BLaER1 treated with 17β-estradiol and CSF1 and Interleukin-3, amounts not matched to agents 10 nM and 100 nM (cell line): ENCODE results near the gene S100A10.

Experiments used
- H3K27ac ChIP-seq, 11 experiments: shearing (Covaris generic); formaldehyde crosslinking; 2 replicates each; pipeline ENCODE4 v1.8.1; 2022
- H3K27me3 ChIP-seq, 11 experiments: shearing (Covaris generic); formaldehyde crosslinking; 2 replicates each; pipeline ENCODE4 v1.8.1; 2022
- H3K36me3 ChIP-seq, 11 experiments: shearing (Covaris generic); formaldehyde crosslinking; 2 replicates each; pipeline ENCODE4 v1.8.1; 2022
- H3K4me1 ChIP-seq, 10 experiments: shearing (Covaris generic); formaldehyde crosslinking; 2 replicates each; pipeline ENCODE4 v1.8.1; 2022
- H3K4me2 ChIP-seq, 11 experiments: shearing (Covaris generic); formaldehyde crosslinking; 2 replicates each; pipeline ENCODE4 v1.8.1; 2022
- H3K4me3 ChIP-seq, 10 experiments: shearing (Covaris generic); formaldehyde crosslinking; 2 replicates each; pipeline ENCODE4 v1.8.1; 2022
- H3K9ac ChIP-seq, 11 experiments: shearing (Covaris generic); formaldehyde crosslinking; 2 replicates each; pipeline ENCODE4 v1.8.1; 2022
- H3K9me3 ChIP-seq, 11 experiments: shearing (Covaris generic); formaldehyde crosslinking; replicated peaks in 1 of 11; 2 replicates each; pipeline ENCODE4 v1.8.1; 2022
- H4K20me1 ChIP-seq, 11 experiments: shearing (Covaris generic); formaldehyde crosslinking; 2 replicates each; pipeline ENCODE4 v1.8.1; 2022
- Cebpa-rat ChIP-seq, 11 experiments: shearing (Covaris generic); IDR thresholded peaks; 2 replicates each; pipeline ENCODE4 v1.8.1; 2022

The S100A10 gene

DNA sequence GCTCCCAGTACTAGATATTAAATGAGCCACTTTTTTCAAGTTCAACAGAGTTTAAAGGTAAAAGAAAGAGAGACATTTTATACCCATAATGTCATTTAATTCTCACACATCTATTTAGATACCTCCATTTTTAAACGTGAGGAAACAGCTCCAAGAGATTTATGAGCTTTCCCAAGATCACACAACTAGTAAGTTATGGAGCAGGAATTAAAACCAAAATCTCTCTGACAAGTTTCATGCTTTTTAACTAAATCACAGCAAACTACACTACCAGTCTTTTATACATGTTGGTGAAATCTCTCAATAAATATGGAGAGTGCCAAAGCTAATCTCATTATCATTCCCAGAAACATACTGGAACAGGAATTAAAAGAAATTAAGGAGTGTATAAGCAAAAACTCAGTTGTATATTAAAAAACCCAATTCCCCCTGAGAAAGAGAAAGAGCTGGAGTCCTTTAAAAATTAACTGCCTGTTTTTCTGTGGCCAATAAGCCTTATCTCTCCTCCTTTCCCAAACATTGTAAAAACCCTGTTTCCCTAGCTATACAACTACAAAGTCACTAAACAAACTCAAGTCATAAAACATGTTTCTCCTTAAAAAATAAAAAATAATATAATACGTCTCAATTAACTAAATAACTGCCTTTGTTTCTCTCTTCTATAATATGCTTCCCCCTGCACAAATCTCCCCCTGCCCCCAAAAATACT is 57.6 kb downstream of the S100A10 start:
- Histone ChIP-seq H3K4me3 (no peak overlapping the region), H3K27ac (no peak overlapping the region), H3K9ac (no peak overlapping the region), H3K4me2 (no peak overlapping the region), H3K9me3 (no peaks in the 10 kb centered on the region), H3K27me3 (no peaks in the 10 kb centered on the region), H3K4me1 (peaks cover 0 to 21% (median 2%) of the 10 kb centered on the region in 10 experiments; a peak in 8 of 20 replicates), H3K36me3 (no peaks in the 10 kb centered on the region), H4K20me1 (no peaks in the 10 kb centered on the region)
- TF ChIP-seq Cebpa-rat (IDR thresholded peaks at IDR 0.05), result no peak

- TF ChIP-seq Cebpa-rat (IDR thresholded peaks at IDR 0.05), result no peak
- H3K4me2 ChIP-seq, result no peak overlapping the region
- H3K36me3 ChIP-seq, result no peaks in the 10 kb centered on the region
- peak overlapping the region in 2 of 11 experiments; percentile 19 to 20; a peak in 1 of 22 replicates for H3K9ac ChIP-seq
- peaks cover 0 to 15% (median 2%) of the 10 kb centered on the region in 10 experiments; a peak in 7 of 20 replicates for H3K4me1 ChIP-seq
- no peaks in the 10 kb centered on the region for H4K20me1 ChIP-seq
- H3K4me3 ChIP-seq, result no peak overlapping the region
- H3K27me3 ChIP-seq, result no peaks in the 10 kb centered on the region
- no peak overlapping the region for H3K27ac ChIP-seq
- no peaks in the 10 kb centered on the region for H3K9me3 ChIP-seq
These were observed 58.5 kb downstream of the S100A10 start for GRCh38 chr1:151935154-151935553.

- no peak overlapping the region for H3K4me2 ChIP-seq
These were observed 59.6 kb downstream of the S100A10 start for GRCh38 chr1:151934048-151934493.

More at GRCh38 chr1:151934048-151934493, 59.6 kb downstream of the S100A10 start:
- H3K27me3 ChIP-seq, result no peaks in the 10 kb centered on the region
- H3K4me1 ChIP-seq, result peaks cover 0 to 9% (median 2%) of the 10 kb centered on the region in 10 experiments; a peak in 7 of 20 replicates
- no peaks in the 10 kb centered on the region for H3K9me3 ChIP-seq
- no peak overlapping the region for H3K27ac ChIP-seq
- no peaks in the 10 kb centered on the region for H4K20me1 ChIP-seq
- H3K9ac ChIP-seq, result no peak overlapping the region
- H3K36me3 ChIP-seq, result no peaks in the 10 kb centered on the region
- no peak for TF ChIP-seq Cebpa-rat (IDR thresholded peaks at IDR 0.05)
- no peak overlapping the region for H3K4me3 ChIP-seq
